NCI-H146 treated with DMSO at 0.1 percent for 48 hours (cell line): ENCODE results near the gene HRH4.

ENCODE experiments used
- DNase-seq: peaks from one replicate; lab custom pipeline; 2025; ENCODE audit not compliant: unreplicated experiment; lab: John Stamatoyannopoulos, UW

The HRH4 gene

DNA sequence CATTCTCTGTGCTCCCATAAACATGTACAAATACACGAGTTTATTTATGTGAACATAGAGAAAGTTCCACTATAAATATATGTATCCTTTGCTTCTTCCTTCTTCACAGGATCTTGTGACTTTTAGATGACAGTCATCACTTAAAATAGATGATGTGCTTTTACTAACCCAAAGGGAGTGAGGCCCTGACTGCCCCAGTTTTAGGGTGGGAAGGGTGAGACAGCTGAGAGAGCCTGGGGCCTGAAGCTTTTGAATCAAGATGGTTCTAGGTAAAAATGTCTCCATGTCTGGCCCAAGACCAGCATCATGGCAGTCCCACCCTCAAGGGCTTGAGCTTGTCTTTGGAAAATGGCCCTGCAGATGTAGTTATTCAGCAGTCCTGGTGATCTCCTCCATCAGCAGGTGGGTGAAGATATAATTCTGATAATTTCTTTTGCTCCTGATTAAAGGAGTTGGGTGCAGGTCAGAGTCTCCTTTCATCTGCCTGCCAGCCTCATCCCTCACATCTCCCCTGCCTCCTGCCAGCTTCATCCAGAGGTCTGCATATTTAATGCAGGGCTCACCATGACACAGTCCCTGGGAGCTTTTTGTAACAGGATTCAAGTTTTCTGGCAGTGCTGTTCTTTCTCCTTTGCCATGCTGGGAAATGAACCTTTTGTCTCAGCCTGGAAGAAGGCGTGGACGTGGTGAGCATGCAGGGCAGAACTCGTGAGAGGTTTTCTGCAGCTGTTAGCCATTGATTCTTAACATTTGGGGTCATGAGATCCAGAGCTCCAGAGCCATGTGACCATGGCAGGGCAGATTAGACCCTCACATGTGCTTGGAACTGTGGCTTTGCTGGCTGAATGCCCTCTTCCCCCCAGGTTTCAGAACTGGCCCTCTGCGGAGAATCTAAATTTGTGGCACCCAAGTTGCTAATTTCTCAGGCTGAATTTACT lies 2.7 kb downstream of the HRH4 start:
- no peak for DNase-seq

DNA sequence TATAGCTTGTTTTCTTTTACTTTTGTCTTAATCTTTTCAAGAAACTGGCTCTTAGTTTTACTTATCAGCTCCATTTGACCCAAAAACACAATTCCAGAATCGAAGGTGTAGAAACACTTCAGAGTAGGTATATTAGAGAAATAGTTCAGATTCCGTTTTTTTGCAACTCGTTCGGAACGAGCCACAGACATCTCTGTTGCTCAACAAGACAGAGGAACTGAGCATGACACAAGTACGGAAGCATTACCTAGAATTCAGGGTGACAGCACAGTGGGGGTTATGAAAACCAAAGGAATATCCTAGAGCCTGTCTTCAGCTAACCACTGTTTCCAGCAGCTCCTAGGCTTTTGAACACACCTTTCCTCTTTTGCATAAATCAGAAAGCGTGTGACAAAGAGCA lies 5.0 kb downstream of the HRH4 start:
- no peak for DNase-seq

DNA sequence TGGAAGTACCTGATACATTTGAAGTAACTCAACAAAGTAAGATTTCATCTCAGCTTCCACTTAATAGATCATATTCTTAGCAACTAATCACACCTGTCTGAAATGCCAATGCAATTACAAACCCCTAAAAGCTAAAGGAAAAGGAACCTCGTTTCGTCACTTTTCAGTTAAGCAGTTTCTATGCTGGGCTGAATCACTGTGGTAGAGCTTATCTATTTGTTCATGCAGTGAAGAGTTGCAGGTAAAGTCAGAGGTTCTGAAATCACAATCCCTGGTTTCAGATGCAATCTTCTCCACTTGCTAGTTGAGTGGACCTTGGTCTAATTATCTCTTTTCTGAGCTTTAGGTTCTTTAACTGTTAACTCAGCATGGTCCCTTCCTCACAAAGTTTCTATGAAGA lies 6.3 kb downstream of the HRH4 start:
- no peak for DNase-seq

DNA sequence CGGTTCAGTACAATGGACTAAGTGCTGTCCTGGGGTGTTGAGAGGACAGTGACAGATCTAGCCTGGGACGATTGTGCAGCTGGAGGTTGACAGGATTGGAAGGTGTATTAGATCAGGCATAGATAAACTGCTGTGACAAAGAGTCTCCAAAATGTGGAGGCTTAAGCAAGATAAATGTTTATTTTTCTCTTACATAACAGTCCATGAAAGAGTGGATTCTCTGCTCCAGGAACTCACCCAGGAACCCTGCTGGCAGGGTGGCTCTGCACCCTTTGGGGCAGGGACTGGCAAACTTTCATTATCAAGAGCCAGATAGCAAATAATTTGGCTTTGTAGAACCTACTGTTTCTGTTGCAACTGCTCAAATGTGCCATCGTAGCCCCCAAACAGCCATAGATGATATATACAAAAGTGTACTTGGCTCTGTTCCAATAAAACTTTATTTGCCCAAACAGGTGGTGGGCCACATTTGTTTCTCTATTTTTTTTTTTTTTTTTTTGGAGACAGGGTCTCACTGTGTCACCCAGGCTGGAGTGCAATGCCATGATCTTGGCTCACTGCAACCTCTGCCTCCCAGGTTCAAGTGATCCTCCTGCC lies 9.7 kb downstream of the HRH4 start:
- DNase-seq: no peak

DNA sequence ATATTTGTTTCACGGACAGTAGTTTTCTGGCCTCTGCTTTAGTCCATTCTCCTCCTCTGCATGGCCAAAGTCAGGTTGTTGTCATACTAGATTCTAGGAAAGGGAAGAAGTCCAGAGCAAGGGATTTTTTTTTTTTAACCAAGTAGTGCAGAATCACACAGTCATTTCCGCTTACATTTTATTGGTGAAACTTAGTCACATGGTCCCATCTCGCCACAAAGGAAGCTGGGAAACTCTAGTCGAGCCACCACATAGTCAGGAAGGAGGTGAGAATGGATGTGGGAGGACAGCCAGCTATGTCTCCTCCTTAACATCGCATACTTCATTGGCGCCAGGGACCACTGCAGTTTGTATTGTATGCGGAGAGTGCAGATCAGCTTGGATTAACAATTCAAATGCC lies 10.4 kb downstream of the HRH4 start:
- no peak for DNase-seq

DNA sequence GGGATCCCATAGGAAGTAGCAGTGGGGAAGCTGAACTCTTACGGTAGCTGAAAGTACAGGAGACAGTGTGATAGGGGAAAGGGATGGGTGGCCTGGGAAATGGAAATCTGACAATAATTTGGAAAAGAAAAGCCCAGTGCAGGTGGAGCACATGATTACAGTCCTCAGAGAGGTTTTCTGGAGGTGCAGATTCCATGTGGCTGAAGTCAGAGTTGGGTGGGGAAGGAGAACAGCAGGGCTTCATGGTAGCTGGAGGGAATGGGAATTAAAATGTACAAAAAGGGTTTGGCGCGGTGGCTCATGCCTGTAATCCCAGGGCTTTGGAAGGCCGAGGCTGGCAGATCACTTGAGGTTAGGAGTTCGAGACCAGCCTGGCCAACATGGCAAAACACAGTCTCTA lies 12.2 kb downstream of the HRH4 start:
- no peak for DNase-seq

DNA sequence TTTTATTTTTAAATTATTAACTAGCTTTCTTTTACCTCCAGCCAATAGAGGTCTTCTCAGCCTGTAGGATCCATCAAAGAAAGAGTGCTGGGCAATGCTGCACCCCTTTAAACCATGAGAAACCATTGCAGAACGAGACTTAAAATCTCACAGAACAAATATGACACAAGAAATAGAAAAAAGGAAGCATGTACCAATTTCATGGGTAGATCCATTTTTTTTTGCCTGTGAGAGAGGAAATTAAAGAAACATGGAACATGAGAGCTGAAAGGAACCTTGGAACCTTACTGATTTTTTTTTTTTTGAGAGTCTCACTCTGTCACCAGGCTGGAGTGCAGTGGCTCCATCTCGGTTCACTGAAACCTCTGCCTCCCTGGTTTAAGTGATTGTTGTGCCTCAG lies 14.0 kb downstream of the HRH4 start:
- no peak for DNase-seq

DNA sequence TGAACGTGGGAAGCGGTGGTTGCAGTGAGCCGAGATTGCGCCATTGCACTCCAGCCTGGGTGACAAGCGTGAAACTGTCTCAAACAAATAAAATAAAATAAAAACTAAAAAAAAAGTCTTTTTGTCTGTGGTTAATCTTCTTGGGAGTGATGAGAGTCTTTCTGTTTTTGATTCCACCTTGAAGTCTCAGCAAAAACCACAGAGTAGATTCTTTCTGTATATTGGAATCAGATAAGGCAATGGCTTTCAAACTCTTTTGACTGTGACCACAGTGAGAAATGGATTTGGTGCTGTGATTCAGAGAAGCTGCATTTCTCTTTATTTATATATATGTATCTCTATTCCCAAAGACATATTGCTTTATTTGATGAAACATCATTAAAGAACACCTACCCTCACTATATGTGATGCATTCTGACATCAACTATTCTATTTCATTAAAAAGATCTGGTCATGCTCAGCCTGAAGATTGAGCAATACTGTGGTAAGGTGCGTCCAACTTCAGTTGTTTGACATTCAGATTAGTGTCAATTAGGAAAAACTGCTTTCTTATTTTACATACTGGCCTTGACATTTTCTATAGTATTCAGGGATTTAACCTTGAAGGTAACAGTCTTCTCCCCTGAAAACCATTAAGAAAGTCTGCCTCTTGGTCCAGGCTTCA lies 15.6 kb downstream of the HRH4 start:
- no peak for DNase-seq

DNA sequence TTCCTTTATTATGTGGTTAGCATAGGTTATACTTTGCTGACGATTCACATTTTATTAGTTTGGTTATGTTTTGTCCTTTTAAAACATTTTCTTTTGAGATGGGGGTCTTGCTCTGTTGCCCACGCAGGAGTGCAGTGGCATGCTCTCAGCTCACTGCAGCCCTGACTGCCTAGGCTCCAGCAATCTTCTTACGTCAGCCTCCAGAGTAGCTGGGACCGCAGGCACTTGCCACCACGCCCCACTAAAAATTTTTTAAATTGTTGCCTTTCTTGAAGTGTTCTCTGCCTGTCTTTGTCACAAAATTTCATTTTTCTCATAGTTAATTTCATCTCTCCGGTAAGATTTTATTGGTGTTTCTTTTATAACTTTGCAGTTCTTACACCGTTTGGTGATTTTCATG lies 18.9 kb downstream of the HRH4 start:
- no peak for DNase-seq

DNA sequence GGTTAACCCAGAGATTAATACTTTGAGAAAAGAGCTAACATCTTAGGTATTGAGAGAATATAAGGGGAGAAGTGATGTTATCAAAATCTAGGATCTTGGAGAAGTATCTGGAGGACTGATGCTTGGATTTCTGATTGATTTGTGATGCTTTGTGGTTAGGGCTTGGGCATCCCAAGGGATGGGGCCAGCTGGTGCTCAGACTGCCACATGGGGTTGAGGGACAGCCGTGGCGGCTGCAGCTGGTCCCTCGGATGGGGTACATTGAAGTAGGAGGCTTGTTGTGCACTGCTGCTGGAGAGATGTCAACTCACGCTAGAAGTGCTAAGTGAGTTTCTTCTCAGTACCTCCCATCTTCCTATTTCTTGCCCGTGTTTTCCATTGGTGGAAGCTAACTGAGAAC lies 22.4 kb downstream of the HRH4 start:
- DNase-seq: no peak

DNA sequence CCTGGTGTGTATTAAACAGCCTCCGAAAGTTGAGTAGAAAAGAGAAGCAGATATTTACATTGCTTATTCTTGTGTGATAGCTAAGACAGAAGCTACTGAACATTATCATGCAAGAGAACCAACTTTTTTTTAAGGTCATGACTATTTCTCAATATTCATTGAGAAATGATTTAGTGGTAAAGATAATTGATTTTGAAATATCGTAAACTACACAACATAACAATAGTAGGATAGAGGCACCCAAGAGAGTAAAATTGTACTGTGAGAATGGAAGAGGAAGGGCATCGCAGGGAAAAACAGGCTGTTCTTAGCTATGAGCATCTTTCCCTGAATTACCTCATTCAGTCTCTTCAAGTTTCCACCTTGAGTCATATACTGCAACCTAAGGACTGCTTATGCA lies 25.2 kb downstream of the HRH4 start:
- no peak for DNase-seq

DNA sequence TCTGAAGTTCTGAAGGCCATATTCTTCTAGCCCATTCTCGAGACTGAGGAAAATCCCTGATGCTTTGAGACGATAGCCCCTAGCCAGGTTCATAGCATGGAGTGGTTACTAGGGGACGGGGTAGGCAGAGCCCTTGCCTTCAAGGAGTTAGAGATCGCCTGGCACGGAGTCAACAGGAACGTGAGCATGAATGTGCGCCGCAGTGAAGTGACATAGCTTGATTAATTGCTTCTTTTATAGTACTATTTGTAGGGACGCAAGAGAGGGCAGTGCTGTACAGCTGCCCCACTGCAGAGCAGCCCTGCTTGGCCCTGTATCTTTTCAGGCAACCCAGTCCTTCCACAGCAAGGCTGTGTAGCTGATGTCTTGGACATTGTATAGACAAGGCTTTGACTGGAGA lies 26.2 kb downstream of the HRH4 start:
- peak; percentile 25 for DNase-seq

DNA sequence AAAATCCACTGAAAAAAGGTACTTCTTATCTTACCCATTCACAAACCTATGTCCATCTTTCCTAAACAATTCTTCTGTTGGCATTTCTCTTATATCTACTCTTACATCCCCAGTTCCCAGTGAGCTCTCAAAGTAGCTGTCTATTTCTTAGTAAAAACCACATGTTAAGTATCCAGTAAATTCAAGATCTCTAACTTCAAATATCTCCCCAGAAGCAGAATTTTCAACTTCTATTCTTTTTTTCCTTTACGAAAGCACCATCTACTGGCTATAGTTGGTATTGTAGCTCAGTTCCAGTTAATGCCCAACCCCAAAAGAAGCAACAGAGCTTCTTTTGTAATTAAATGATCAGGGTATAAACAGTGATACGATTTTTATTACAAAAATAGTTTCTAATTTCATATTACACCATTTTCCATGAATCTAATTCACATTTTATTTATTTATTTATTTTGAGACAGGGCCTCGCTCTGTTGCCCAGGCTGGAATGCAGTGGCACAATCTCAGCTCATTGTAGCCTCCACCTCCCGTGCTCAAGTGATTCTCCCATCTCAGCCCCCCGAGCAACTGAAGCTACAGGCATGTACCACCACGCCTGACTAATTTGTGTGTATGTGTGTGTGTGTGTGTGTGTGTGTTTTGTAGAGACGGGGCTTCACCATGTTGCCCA lies 28.5 kb downstream of the HRH4 start:
- DNase-seq: peak; percentile 53

DNA sequence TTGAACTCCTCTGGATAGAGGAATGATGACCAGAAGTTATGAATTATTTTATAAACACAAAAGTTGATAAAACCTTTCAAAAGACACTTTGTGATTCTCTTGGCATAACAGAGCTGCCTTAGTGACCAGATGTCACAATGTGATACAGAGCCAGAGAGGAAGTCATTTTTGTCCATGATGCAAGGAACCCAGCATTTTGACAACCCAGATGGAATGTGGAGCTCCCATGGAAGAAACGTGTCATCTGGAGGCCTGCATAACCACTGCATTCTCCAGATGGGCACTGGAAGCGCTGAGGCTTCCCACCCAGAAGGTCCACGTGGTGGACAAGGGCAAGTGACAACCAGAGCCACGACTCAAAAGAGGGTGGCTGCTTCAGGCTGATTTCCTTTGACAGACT lies 30.1 kb downstream of the HRH4 start:
- no peak for DNase-seq

DNA sequence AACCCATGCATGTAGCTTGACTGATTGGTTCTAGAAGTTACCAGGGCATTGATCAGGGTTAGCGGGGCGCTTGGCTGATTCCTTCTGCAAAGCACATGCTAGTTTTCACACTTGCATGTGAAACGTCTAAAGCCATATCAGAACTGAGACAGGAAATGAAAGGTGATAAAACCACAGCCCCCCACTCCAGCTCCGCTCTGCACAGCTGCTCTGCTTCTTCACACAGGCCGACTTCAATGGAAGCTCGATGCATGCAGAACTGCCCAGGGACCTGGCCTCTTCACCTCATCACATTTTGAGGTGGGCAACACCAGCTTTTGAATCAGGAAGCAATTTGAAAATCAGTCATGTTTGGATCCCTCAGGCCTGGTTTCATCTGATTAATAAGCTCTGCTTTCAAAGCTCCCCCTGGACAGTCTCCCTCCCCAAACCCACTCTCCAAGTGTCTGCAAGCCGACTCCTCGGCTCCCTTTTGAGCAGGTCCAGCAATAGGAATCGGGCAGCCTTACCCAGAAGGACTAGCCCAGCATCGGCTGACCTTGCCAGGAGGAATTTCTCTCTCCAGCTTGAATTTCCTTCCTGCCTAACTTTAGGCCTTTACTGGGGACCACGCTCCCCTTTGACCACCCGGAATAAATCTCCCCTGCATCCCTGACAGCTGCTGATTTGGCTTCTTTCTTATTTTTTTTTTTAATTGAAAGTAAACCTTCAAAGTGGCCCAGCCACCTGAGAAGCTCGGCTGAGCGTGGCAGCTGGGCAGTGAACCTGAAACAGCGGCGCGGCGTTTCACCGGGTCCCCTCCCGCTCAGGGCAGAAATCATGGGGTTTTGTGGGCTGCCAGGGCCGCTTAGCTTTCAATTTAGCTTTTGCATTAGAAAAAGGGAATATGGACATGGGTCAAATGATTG lies 31.7 kb downstream of the HRH4 start:
- no peak for DNase-seq

DNA sequence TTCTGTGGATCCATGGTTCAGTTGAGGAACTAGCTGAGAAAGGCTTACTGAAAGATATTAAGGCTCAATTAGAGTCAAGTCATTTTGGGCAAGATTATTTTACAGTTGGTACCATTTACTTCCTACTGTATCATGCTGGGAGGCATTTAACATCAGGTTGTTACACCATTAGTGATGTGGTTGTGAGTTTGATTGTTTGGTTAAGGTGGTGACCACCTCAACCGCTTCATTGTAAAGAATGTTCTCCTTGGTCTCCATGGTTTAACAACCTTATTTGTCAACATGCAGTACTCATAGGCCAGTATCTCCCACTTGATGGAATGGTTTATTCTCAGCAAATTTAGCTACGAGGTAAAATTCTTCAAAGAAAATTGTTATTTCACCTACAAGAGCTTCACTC lies 34.1 kb downstream of the HRH4 start:
- DNase-seq: no peak

DNA sequence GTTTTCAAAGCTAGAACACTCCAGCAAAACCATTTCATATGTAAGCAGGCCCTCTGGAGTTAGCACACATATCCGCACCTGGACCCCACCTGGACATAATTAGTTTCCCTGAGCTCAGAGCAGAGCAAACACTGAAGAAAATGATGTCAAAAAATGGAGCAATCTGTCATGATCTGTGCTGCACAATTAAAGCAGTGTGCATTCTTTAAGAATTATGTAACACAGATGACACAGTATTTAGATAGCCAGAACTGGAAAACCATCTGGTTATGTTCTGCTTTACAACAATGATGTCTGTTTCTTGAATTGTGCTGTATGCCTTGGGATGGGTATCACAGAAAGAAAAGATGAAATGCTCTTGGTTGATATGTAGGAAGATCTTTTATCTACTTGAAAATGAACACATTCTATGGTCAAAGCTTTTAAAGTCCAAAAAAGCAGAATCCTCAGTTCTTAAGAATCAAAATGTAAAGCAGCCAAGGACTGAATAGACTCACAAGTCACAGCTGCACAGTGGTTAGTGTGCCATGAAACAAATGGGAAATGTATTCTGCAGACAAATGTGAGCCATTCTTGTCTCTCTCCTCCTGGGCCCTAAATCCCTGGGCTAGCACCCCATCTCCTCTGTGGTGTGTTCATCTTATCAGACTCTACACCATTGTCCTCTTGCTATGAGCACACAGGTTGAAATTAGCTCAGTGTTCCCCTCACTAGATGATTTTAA lies 36.8 kb downstream of the HRH4 start:
- peak; percentile 74 for DNase-seq

DNA sequence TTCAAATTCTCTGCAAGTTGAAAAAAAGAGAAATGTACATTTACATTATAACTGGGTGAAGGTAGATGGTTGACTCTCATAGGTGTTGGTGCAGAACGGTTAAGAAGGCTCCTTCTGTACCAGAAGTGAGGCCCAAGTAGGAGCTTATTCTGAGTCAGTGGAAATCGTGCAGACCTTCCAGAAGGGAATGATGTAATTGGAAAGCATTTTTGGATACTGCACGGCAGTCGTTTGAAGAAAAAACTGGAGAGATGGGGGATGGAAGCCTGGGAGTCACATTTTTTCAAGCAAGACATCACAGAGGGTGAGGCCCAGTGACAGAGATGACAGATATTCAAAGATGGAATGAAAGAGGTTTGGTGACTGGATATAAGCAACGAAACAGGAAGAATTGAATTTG lies 39.4 kb downstream of the HRH4 start:
- DNase-seq: no peak

DNA sequence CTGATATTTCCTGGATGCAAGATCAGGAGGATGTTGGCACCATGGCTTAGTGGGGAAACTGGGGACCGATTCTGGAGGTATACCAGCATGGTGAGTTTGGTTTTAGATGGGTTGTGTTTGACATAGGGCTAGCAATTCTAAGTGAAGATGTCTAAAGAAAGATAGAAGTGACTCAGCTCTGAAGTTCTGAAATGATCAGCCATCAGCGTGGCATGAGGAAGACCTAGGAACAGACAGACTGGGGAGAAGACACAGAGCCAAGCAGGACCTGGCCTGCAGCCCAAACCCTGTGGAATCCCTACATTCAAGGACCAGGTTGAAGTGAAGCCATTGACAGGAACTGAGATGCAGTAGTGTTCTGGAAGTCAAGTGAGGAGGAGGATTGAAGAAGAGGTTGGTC lies 39.8 kb downstream of the HRH4 start:
- no peak for DNase-seq

DNA sequence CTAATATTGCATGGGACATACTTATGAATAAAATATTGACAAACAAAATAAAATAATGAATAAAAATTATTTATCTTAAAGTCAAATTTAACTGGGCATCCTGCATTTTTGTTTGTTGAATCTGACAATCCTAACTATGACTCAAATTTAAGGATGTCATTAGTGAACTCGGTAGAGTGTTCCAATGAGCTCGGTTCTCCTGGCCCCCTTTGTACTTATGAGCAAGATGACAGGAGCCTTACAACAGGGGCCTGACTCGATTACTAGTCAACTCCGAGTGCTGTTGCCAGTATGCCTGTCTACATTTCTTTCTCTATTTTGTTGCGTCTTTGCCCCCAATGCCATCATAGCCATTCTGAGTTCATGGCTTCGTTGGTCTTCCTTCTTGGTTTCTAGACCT lies 40.3 kb downstream of the HRH4 start:
- DNase-seq: no peak
